ENCODE results near the gene MMEL1.
A peak's percentile ranks its signal among the peaks of the same experiment; 100 is the strongest.
"Not testable (repeated sequence)": the region's sequence is repeated elsewhere in the genome, so short reads cannot be mapped to it uniquely, and the experiment has no call there.

Gene MMEL1, protein sequence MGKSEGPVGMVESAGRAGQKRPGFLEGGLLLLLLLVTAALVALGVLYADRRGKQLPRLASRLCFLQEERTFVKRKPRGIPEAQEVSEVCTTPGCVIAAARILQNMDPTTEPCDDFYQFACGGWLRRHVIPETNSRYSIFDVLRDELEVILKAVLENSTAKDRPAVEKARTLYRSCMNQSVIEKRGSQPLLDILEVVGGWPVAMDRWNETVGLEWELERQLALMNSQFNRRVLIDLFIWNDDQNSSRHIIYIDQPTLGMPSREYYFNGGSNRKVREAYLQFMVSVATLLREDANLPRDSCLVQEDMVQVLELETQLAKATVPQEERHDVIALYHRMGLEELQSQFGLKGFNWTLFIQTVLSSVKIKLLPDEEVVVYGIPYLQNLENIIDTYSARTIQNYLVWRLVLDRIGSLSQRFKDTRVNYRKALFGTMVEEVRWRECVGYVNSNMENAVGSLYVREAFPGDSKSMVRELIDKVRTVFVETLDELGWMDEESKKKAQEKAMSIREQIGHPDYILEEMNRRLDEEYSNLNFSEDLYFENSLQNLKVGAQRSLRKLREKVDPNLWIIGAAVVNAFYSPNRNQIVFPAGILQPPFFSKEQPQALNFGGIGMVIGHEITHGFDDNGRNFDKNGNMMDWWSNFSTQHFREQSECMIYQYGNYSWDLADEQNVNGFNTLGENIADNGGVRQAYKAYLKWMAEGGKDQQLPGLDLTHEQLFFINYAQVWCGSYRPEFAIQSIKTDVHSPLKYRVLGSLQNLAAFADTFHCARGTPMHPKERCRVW

DNA sequence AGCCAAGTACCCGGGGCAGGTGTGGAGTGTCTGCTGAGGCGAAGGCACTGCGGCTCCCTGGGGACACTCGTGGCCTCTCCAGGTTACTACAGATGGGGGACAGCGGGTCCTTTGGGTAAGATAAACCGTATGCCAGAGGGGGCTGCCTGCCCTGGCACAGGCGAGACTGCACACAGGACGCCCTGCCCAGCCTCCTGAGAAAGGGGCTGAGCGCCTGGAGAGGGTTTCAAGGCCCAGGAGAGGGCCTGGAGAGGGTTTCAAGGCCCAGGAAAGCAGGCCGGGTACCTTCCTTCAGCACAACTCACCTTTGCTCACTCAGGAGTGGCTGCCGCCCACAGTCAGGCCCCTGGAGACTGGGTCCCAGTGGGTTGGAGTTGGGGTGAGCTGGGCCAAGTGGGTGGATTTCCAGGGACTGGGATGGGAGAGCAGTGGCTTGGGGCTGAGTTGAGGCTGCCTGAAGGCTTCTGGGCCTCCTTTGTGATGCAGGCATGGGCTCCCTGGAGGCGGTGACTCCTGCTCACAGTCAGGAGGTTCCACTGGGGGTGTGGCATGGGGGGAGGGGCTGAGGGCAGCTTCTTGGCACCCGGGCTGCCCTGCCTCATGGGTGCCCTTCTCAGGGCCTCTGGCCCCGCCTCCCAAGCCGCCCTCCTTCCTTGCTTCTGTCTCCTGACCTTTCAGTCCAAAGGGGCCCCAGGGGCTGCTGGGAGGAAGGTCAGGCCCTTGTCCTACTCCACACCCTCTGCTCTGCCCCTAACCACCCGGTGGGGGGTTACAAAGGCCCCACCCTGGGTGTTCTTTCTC lies at the start of gene MMEL1:
Gene MMEL1, minus strand, starts transcription at position 456 of the 801 bp plus-strand sequence. CDS start 3,532 bp downstream, outside the sequence.
- no peak for DNase-seq

DNA sequence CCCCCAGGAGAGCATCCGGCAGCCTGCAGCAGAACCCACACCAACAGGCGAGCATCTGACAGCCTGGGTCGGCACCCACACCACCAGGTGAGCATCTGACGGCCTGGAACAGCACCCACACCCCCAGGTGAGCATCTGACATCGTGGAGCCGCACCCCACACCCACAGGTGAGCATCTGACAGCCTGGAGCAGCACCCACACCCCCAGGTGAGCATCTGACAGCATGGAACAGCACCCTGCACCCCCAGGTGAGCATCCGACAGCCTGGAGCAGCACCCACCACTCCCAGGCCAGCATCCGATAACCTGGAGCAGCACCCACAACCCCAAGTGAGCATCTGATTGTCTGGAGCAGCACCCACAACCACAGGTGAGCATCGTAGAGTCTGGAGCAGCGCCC lies 43.9 kb upstream of the MMEL1 start:
- DNase-seq: not testable (repeated sequence)

DNA sequence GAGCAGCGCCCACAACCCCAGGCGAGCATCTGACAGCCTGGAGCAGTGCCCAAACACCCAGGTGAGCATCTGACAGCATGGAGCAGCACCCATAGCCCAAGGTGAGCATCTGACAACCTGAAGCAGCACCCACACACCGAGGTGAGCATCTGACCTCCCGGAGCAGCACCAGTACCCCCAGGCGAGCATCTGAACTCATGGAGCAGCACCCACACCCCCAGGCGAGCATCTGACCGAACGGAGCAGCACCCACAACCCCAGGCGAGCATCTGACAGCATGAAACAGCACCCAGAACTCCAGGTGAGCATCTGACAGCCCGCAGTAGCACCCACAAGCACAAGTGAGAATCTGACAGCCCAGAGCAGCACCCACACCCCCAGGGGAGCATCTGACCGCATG lies 38.8 kb upstream of the MMEL1 start:
- not testable (repeated sequence) for DNase-seq

DNA sequence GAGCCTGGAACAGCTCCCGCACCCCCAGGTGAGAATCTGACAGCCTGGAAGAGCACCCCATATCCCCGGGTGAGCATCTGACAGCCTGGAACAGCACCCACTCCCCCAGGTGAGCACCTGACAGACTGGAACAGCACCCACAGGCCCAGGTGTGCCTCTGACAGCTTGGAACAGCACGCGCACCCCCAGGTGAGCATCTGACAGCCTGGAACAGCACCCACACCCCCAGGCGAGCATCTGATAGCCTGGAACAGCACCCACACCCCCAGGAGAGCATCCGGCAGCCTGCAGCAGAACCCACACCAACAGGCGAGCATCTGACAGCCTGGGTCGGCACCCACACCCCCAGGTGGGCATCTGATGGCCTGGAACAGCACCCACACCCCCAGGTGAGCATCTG lies 27.0 kb upstream of the MMEL1 start:
- not testable (repeated sequence) for DNase-seq

DNA sequence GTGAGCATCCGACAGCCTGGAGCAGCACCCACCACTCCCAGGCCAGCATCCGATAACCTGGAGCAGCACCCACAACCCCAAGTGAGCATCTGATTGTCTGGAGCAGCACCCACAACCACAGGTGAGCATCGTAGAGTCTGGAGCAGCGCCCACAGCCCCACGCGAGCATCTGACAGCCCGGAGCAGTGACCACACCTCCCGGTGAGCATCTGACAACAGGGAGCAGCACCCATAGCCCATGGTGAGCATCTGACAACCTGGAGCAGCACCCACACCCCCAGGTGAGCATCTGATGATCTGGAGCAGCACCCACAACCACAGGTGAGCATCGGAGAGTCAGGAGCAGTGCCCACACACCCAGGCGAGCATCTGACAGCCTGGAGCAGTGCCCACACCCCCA lies 25.1 kb upstream of the MMEL1 start:
- DNase-seq: not testable (repeated sequence)

DNA sequence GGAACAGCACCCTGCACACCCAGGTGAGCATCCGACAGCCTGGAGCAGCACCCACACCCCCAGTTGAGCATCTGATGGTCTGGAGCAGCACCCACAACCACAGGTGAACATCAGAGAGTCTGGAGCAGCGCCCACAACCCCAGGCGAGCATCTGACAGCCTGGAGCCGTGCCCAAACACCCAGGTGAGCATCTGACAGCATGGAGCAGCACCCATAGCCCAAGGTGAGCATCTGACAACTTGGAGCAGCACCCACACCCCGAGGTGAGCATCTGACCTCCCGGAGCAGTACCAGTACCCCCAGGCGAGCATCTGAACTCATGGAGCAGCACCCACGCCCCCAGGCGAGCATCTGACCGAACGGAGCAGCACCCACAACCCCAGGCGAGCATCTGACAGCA lies 24.3 kb upstream of the MMEL1 start:
- DNase-seq: not testable (repeated sequence)

DNA sequence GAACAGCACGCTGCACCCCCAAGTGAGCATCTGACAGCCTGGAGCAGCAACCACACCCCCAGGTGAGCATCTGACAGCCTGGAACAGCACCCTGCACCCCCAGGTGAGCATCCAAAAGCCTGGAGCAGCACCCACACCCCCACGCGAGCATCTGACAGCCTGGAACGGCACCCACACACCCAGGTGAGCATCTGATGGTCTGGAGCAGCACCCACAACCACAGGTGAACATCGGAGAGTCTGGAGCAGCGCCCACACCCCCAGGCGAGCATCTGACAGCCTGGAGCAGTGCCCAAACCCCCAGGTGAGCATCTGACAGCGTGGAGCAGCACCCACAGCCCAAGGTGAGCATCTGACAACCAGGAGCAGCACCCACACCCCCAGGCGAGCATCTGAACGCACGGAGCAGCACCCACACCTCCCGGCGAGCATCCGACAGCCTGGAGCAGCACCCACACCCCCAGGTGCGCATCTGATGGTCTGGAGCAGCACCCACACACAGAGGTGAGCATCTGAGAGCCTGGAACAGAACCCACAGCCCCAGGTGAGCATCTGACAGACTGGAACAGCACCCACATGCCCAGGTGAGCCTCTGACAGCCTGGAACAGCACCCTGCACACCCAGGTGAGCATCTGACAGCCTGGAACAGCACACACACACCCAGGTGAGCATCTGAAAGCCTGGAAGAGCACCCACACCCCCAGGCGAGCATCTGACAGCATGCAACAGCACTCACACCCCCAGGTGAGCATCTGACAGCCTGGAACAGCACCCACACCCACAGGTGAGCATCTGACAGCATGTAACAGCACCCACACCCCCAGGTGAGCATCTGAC lies 23.0 kb upstream of the MMEL1 start:
- DNase-seq: not testable (repeated sequence)

DNA sequence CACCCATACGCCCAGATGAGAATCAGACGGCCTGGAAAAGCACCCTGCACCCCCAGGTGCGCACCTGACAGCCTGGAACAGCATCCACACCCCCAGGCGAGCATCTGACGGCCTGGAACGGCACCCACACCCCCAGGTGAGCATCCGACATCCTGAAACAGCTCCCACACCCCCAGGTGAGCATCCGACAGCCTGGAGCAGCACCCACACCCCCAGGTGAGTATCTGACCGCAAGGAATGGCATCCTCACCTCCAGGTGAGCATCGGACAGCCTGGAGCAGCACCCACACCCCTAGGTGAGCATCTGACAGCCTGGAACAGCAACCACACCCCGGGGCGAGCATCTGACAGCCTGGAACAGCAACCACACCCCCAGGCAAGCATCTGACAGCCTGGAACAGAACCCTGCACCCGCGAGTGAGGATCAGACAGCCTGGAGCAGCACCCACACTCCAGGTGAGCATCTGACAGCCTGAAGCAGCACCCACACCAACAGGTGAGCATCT lies 21.7 kb upstream of the MMEL1 start:
- DNase-seq: not testable (repeated sequence)

DNA sequence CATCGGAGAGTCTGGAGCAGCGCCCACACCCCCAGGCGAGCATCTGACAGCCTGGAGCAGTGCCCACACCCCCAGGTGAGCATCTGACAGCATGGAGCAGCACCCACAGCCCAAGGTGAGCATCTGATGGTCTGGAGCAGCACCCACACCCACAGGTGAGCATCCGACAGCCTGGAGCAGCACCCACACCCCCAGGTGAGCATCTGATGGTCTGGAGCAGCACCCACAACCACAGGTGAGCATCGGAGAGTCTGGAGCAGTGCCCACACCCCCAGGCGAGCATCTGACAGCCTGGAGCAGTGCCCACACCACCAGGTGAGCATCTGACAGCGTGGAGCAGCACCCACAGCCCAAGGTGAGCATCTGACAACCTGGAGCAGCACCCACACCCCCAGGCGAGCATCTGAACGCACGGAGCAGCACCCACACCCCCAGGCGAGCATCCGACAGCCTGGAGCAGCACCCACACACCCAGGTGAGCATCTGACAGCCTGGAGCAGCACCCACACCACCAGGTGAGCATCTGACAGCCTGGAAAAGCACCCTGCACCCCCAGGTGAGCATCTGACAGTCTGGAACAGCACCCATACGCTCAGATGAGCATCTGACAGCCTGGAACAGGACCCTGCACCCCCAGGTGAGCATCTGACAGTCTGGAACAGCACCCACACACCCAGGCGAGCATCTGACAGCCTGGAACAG lies 21.1 kb upstream of the MMEL1 start:
- peak in 1 of 2 experiments; percentile 25 for DNase-seq

DNA sequence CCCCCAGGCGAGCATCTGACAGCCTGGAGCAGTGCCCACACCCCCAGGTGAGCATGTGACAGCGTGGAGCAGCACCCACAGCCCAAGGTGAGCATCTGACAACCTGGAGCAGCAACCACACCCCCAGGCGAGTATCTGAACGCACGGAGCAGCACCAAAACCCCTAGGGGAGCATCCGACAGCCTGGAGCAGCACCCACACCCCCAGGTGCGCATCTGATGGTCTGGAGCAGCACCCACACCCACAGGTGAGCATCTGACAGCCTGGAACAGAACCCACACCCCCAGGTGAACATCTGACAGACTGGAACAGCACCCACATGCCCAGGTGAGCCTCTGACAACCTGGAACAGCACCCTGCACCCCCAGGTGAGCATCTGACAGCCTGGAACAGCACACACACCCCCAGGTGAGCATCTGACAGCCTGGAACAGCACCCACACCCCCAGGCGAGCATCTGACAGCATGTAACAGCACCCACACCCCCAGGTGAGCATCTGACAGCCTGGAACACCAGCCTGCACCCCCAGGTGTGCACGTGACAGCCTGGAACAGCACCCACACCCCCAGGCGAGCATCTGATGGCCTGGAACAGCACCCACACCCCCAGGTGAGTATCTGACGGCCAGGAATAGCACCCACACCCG lies 20.2 kb upstream of the MMEL1 start:
- DNase-seq: not testable (repeated sequence)

DNA sequence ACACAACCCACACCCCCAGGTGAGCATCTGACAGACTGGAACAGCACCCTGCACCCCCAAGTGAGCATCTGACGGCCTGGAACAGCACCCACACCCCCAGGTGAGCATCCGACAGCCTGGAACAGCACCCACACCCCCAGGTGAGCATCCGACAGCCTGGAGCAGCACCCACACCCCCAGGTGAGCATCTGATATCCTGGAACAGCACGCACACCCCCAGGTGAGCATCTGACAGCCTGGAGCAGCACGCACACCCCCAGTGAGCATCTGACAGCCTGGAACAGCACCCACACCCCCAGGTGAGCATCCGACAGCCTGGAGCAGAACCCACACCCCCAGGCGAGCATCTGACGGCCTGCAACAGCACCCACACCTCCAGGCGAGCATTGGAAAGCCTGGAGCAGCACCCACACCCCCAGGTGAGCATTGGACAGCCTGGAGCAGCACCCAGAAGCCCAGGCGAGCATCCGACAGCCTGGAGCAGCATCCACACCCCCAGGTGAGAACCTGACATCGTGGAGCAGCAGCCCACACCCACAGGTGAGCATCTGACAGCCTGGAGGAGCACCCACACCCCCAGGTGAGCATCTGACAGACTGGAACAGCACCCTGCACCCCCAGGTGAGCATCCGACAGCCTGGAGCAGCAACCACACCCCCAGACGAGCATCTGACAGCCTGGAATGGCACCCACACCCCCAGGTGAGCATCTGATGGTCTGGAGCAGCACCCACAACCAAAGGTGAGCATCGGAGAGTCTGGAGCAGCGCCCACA lies 19.5 kb upstream of the MMEL1 start:
- DNase-seq: not testable (repeated sequence)

DNA sequence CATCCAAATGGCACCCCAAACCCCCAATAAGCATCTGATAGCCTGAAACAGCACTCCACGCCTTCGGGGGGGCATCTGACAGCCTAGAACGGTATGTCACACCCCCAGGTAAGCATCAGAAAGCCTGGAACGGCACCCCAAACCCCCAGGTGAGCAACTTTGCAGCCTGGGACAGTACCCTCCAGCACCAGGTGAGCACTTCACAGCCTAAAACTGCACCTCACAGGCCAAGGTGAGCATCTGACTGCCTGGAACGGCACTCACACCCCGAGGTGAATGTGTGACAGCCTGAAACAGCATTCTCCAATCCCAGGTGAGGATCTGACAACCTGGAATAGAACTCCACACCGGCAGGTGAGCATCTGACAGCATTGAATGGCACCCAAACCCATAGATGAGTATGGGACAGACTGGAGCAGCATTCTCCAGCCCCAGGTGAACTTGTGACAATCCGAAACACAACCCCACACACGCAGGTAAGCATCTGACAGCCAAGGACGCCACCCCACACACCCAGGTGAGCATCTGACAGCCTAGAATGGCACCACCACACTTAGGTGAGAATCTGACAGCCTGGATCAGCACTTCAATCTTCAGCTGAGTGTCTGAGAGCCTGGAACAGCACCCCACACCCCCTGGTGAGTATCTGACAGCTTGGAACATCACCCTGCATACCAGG lies 18.3 kb upstream of the MMEL1 start:
- no peak for DNase-seq

DNA sequence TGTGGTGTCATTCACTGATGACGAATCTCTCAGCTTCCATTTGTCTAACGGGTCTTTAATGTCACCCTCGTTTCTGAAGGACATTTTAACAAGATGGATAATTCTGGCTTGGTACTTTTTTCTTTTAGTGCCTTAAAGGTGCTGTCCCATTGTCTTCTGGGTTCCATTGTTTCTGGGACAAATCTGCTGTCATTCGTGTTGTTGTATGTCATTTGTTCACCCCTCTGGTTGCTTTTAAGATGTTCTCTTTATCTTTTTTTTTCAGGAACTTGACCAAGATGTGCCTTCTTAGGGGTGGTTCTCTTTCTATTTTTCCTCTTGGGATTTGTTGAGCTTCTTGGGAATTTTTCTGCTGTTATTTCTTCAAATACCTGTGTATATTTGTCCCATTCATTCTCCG lies 14.0 kb upstream of the MMEL1 start:
- DNase-seq: no peak

DNA sequence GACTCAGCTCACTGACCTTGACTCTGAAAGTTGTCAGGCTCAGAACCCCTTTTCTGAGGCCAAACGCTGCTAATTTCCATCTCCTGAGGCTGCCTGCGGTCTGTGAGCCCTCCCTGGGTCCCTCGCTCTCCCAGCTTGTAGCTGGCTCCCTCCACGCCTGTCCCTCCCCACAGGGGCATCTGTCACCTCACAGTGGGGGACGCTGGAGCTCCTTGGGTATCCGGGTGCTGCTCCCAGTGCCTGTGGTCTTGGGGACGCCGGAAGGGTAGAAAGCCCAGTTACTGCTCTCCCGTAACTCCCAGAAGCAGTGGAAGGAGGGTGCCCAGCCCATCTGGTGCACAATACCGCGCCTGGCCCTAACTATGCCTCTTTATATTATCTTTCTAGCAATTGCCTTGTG lies 13.0 kb upstream of the MMEL1 start:
- no peak for DNase-seq

DNA sequence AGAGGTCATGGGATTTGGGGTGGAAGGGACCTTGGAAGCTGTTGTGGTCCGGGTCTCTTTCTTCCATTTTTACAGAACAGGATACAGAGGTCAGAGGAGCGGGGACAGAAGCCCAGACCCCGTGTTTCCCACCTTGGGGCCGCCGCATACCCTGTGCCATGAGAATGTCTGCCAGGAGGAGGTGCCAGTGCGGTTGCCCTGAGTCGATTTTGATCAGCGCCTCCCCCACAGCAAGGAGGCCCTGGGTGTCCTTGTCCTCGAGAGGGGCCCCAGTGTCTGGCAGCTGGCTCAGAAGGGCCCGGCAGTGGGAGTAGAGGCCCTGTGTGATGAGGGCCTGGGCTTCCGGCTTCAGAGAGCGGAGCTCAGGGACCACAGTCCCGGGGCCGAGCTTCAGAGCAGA lies 12.3 kb upstream of the MMEL1 start:
- DNase-seq: no peak

DNA sequence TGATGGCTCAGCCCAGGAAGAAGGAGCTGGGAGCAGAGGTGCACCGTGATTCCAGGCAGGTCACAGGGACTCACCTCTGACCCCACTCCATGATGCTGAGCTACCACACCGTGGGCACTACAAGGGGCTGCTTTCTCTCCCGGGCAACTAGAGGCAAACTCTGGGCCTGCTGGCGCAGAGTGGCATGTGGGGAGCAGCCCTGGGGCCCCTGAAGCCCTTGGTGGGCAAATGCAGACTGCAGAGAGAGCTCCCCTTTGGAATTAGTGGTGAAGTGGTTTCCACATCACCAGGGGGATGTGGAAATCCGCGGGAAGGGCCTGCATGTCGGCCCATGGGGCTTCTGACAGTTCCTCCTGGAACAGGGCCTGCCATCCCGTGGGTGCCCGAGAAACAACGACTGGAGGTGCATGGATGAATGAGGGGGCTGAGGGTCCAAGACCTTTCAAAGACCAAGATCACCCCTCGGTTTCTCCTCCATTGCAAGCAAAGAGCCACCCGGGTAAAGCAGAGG lies 11.8 kb upstream of the MMEL1 start:
- no peak for DNase-seq

DNA sequence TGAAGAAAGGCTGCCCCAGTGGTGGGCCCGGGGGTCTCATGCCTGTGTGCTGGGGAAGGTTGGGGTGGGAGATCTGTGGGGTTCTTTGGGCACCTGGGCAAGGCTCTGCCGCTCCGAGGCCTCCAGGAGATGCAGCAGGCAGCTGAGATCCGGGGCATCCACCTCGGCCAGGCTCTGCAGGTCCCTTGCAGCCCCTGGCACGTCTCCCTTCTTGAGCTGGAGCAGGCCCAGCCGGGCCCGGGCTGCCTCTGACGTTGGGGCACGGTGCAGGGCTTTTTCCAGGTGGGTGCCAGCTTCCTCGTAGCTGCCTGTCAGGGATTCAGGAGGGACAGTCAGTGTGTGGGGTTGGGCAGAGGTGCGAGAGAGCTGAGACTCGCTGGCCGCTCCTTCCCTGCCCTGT lies 11.4 kb upstream of the MMEL1 start:
- DNase-seq: no peak

DNA sequence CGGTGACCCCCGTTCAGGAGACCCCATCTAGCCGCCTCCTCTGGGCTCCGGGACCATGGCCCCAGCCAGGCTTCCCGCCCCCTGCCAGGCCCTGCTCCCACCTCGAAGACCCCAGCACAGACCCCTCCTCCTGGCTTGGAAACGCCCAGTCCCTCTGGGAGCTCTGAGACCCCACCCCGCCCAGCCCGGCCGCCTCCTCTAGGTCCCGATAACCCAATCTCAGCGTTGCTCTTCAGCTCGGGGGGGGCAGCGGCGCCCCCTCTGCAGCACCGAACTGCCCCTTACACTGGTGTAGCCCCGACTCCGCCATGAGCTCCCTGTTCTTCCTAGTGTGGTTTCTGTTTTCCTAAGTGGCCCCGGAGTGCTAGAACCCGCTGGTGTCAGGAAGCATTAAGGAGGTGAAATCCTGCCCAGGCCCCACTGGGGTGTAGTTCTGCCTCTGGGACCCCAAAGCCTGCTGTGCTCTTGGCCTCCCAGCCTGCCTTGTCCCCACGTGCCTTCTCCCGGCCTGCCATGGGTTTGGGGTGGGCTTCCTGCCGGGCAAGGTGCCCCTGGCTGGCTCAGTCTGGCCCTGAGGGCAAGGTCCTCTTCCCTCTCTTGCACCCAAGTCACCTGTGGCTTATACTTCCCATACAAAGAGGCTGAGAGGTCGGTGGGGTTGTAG lies 10.7 kb upstream of the MMEL1 start:
- DNase-seq: no peak

Data from activated CD4-positive, alpha-beta T cell treated with anti-CD3 and anti-CD28 coated beads, Interleukin-2, amount 50 U/mL, for 4 hours (primary cell).